Upper lobe of right lung (tissue), 1 donor: Measurements from ENCODE around the gene CACNA2D2. TPM values are rescaled to one million over a fixed set of nuclear protein-coding genes. Genes with fewer than 3 reads are reported as not detected.

ENCODE experiments used
- ATAC-seq: fragments of 200-7000 bp; cut with Tn5 transposase; one replicate; pipeline ENCODE4 v1.9.1; 2020; ENCODE audit warnings: mild to moderate bottlenecking, moderate library complexity
- DNase-seq: peaks from one replicate; pipeline ENCODE4 v3.0.0-alpha.2; 2020
- H3K27ac ChIP-seq: fragments of 200-600 bp; one replicate; pipeline ENCODE4 v1.8.0; 2022
- H3K27me3 ChIP-seq: fragments of 200-600 bp; one replicate; pipeline ENCODE4 v1.8.0; 2022; ENCODE audit warnings: mild to moderate bottlenecking
- H3K36me3 ChIP-seq: fragments of 200-600 bp; one replicate; pipeline ENCODE4 v1.8.0; 2022
- H3K4me1 ChIP-seq: fragments of 200-600 bp; one replicate; pipeline ENCODE4 v1.8.0; 2022
- H3K4me3 ChIP-seq: fragments of 200-600 bp; one replicate; pipeline ENCODE4 v1.8.0; 2022; ENCODE audit warnings: mild to moderate bottlenecking
- H3K9me3 ChIP-seq: fragments of 200-600 bp; one replicate; pipeline ENCODE4 v1.8.0; 2022
- CTCF ChIP-seq: fragments of 200-600 bp; IDR thresholded peaks from one replicate; pipeline ENCODE4 v1.8.0; 2022; ENCODE audit warnings: antibody characterized with exemption
- intact Hi-C: fragments of 100-400 bp; cut with DNase I; formaldehyde crosslinking; loops from one replicate; pipeline ENCODE4 v1.11.0; 2022
- total RNA-seq: library from RNA; stranded (reverse); fragmentation: NEBNext Ultra II Directional; extraction: Animal tissue kit (Norgen Biotek cat#: 25700); gene quantifications from one replicate; pipeline ENCODE4 v1.2.1, GENCODE V29; 2021
- donor health status: DM: no; HTN: yes; CAD: no; lungs with severe emphysema.

The CACNA2D2 gene
- total RNA-seq, 1 donor from 2014 or later, result 119 TPM

- no peak for TF ChIP-seq CTCF
- Histone ChIP-seq H3K36me3 (peaks cover 28% of the 10 kb centered on the region), H3K27ac (peak overlapping the region; percentile 96), H3K27me3 (no peaks in the 10 kb centered on the region), H3K9me3 (no peaks in the 10 kb centered on the region), H3K4me3 (peak overlapping the region; percentile 10), H3K4me1 (peaks cover 41% of the 10 kb centered on the region)
- ATAC-seq, result no peak
- intact Hi-C loops, result no loop called here
- DNase-seq, result no peak
These were observed 169.6 kb downstream of the CACNA2D2 start for GRCh38 chr3:50333744-50334328.

GRCh38 chr3:50331364-50331907 is 172.0 kb downstream of the CACNA2D2 start:
- no peak for ATAC-seq
- intact Hi-C loops, result no loop called here
- H3K4me1 ChIP-seq, result peaks cover 45% of the 10 kb centered on the region
- no peaks in the 10 kb centered on the region for H3K27me3 ChIP-seq
- TF ChIP-seq CTCF, result no peak
- H3K9me3 ChIP-seq, result no peaks in the 10 kb centered on the region
- DNase-seq, result no peak
- no peak overlapping the region for H3K4me3 ChIP-seq
- H3K36me3 ChIP-seq, result peaks cover 31% of the 10 kb centered on the region
- H3K27ac ChIP-seq, result no peak overlapping the region

- Histone ChIP-seq H3K4me1 (peaks cover 34% of the 10 kb centered on the region), H3K4me3 (no peak overlapping the region), H3K36me3 (peaks cover 42% of the 10 kb centered on the region), H3K9me3 (no peaks in the 10 kb centered on the region), H3K27me3 (no peaks in the 10 kb centered on the region), H3K27ac (no peak overlapping the region)
- intact Hi-C loops, result no loop called here
- no peak for DNase-seq
- no peak for TF ChIP-seq CTCF
- no peak for ATAC-seq
These were observed 173.1 kb downstream of the CACNA2D2 start for GRCh38 chr3:50330330-50330729.

- H3K4me3 ChIP-seq, result peak within 1 kb of the TSS; percentile 99
- intact Hi-C loops, result no loop called here
- ATAC-seq (peak; percentile 93), DNase-seq (peak; percentile 98)
- TF ChIP-seq CTCF, result no peak
- H3K27ac ChIP-seq, result peak within 1 kb of the TSS; percentile 89
- no peaks in the 10 kb centered on the region for H3K27me3 ChIP-seq
- no peaks in the 10 kb centered on the region for H3K9me3 ChIP-seq
- H3K4me1 ChIP-seq, result peaks cover 31% of the 10 kb centered on the region
- H3K36me3 ChIP-seq, result peaks cover 42% of the 10 kb centered on the region
These were observed 175.3 kb downstream of the CACNA2D2 start, which contains the start of gene TUSC2 for GRCh38 chr3:50327943-50328691. TSS of gene TUSC2 (minus strand) at chr3:50328223. CDS start at chr3:50328099, 124 bp downstream.

- no peak for ATAC-seq
- no peaks in the 10 kb centered on the region for H3K9me3 ChIP-seq
- intact Hi-C loops, result no loop called here
- DNase-seq, result no peak
- H3K27ac ChIP-seq, result peak overlapping the region; percentile 89
- TF ChIP-seq CTCF, result no peak
- peaks cover 42% of the 10 kb centered on the region for H3K36me3 ChIP-seq
- H3K4me1 ChIP-seq, result peaks cover 40% of the 10 kb centered on the region
- no peaks in the 10 kb centered on the region for H3K27me3 ChIP-seq
- H3K4me3 ChIP-seq, result peak overlapping the region; percentile 99
These were observed 176.3 kb downstream of the CACNA2D2 start for GRCh38 chr3:50327129-50327528.
